Heart right ventricle (tissue), 16 donors: ENCODE data around the gene SH2D3A. TPM values are rescaled to one million over a fixed set of nuclear protein-coding genes. Genes with fewer than 3 reads are reported as not detected.

Experiments used
- ATAC-seq, 8 donors: fragments of 200-7000 bp; cut with Tn5 transposase; one replicate each; pipeline ENCODE4 v1.9.1; 2020; ENCODE audit warnings: mild to moderate bottlenecking in 8 of 8, moderate library complexity in 8 of 8, moderate number of reproducible peaks in 1 of 8
- DNase-seq, 2 donors: peaks; one replicate each; pipeline ENCODE4 v3.0.0-alpha.2; 2020
- H3K27ac ChIP-seq, 10 donors: fragments of 200-600 bp; sonication (generic) in 2 of 10; one replicate each; pipeline versions ENCODE4 v1.5.0 to v1.8.0; 2020 to 2022; ENCODE audit warnings: mild to moderate bottlenecking in 3 of 10
- H3K27me3 ChIP-seq, 7 donors: fragments of 200-600 bp; one replicate each; pipeline ENCODE4 v1.8.0; 2021 to 2022; ENCODE audit warnings: mild to moderate bottlenecking in 2 of 7
- H3K36me3 ChIP-seq, 9 donors: fragments of 200-600 bp; sonication (generic) in 1 of 9; one replicate each; pipeline versions ENCODE4 v1.5.0 to v1.8.0; 2020 to 2022; ENCODE audit warnings: mild to moderate bottlenecking in 2 of 9
- H3K4me1 ChIP-seq, 9 donors: fragments of 200-600 bp; sonication (generic) in 1 of 9; one replicate each; pipeline versions ENCODE4 v1.5.0 to v1.8.0; 2020 to 2022; ENCODE audit warnings: mild to moderate bottlenecking in 4 of 9
- H3K4me3 ChIP-seq, 10 donors: fragments of 200-600 bp; sonication (generic) in 2 of 10; one replicate each; pipeline versions ENCODE4 v1.5.0 to v1.8.0; 2020 to 2022; ENCODE audit warnings: mild to moderate bottlenecking in 7 of 10, moderate library complexity in 2 of 10
- H3K9me3 ChIP-seq, 11 donors: fragments of 200-600 bp in 10 of 11; sonication (generic) in 2 of 11; one replicate each; pipeline versions ENCODE4 v1.5.0 to v1.8.0; 2013 to 2022; ENCODE audit warnings: mild to moderate bottlenecking in 2 of 11, control low read depth in 1 of 11, moderate library complexity in 1 of 11
- CTCF ChIP-seq, 9 donors: fragments of 200-600 bp; sonication (generic) in 2 of 9; IDR thresholded peaks; one replicate each; pipeline versions ENCODE4 v1.5.0 to v1.8.0; 2021 to 2022; ENCODE audit warnings: antibody characterized with exemption in 9 of 9, mild to moderate bottlenecking in 5 of 9, moderate library complexity in 1 of 9
- WGBS, 2 donors: extraction: QIAGEN DNeasy Blood & Tissue Kit; methylation state at CpG; one replicate each; pipeline ENCODE4 v1.1.7; 2013; ENCODE audit warnings: inconsistent platforms in 1 of 2; 5-methylcytosine and 5-hydroxymethylcytosine counted together
- intact Hi-C, 10 donors: fragments of 100-400 bp; cut with DNase I; formaldehyde crosslinking; loops; one replicate each; pipeline versions ENCODE4 v1.11.1 to v1.14.2; 2022
- polyA plus RNA-seq, 2 donors: library from polyadenylated mRNA; stranded (reverse); fragments of 200-250 nt; gene quantifications; one replicate each; pipeline ENCODE4 v1.2.3, GENCODE V29; 2013
- total RNA-seq, 10 donors: library from RNA; stranded (reverse); fragmentation: NEBNext Ultra II Directional in 3 of 10; extraction: Animal tissue kit (Norgen Biotek cat#: 25700) in 3 of 10; gene quantifications; one replicate each; pipeline versions ENCODE4 v1.2.1 to v1.2.4, GENCODE V29; 2021 to 2023
- donor health status: Arrhythmogenic right ventricular cardiomyopathy.
- donor health status: ischemic (EF 13 %, LVEDD 7.1; RV severe dilation, severe dysfunction).
- donor health status: healthy with polysubstance abuse.
- donor health status: DM: no; HTN: yes; CAD: no.
- donor health status: DM: no; HTN: no; CAD: no.
- donor health status: ischemic (EF 25% LVEDD 6.9; RV normal size, moderate dysfunction).
- donor health status: ischemic (EF 25% LVEDD 5.7; RV mildly dilated, moderate dysfunction).
- donor health status: healthy.
- donor health status: DM: yes; HTN: yes; CAD: no.
- donor health status: Ischemic cardiomyopathy.
- donor health status: ischemic (EF 35%, LVEDD 5.7; RV mildly dilated, moderate dysfunction).
- donor health status: nonischemic (EF 11% LVEDD 7.7; RV severe dilation, severe dysfunction).
- donor health status: DM: yes; HTN: yes; CAD: no.
- donor health status: PGD.
- donor health status: ischemic (EF 29% LVEDD 5.4; RV normal size, mild dysfunction).
- donor health status: nonischemic (EF 23%, LVEDD 6.1; RV moderate dilation, normal function).

SH2D3A gene
- total and polyA plus RNA-seq, 12 donors: 0.16 to 0.79 (median 0.36) TPM; not detected in 5

DNA sequence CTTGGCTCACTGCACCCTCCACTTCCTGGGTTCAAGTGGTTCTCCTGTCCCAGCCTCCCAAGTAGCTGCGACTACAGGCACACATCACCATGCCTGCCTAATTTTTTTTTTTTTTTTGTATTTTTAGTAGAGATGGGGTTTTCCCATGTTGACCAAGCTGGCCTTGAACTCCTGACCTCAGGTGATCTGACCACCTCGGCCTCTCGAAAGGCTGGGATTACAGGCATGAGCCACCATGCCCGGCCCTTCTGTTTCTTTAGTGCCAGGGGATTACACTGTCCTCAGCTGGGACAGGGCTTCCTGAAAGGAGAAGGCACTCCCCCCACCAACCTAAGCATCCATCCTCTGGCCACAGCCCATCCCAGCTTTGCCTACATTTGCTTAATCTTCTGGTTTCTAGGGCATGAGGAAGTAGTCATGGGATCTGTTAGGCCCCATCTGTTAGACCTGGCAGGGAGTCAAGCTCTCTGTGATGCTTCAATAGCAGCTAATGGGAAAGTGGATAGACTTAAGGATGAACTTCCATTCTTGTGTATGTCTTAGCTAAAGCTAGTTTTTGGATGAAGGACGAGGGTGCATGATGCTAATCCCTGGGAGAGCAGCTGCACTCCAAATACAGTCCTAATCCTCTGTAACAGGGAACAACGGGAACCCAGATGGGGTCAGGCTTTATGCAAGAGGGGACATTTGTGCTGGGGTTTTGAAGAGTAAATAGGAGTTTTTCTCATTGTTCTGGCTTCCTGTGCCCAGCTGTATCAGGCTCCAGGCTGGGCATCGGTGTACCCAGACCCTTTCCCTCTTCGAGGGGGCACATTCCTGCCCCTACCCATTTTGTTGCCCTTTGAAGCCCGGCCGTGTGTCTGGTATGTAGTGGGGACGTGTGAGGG is 7.8 kb upstream of the SH2D3A start:
- peak overlapping the region in 1 of 10 donors; percentile 12 for H3K4me3 ChIP-seq
- ATAC-seq: peak in 1 of 8 donors; percentile 23
- no peak for DNase-seq
- peaks cover 0 to 14% (median 0%) of the 10 kb centered on the region in 7 donors for H3K27me3 ChIP-seq
- WGBS, 2 donors: 74 to 82% methylated on average over 11 of the region's 11 CpGs
- H3K9me3 ChIP-seq: no peaks in the 10 kb centered on the region
- no peaks in the 10 kb centered on the region for H3K36me3 ChIP-seq
- intact Hi-C loops: loop anchor here in 1 of 10 donors (1.0 kb wide), 1 partner anchor 46 kb away; no protein-coding TSS in a partner anchor
- H3K27ac ChIP-seq: peak overlapping the region in 1 of 10 donors; percentile 47
- TF ChIP-seq CTCF (IDR thresholded peaks at IDR 0.05): no peak
- peaks cover 0 to 23% (median 0%) of the 10 kb centered on the region in 9 donors for H3K4me1 ChIP-seq

- Histone ChIP-seq H3K4me1 (peaks cover 0 to 29% (median 0%) of the 10 kb centered on the region in 9 donors), H3K36me3 (no peaks in the 10 kb centered on the region), H3K9me3 (no peaks in the 10 kb centered on the region), H3K27ac (peak overlapping the region in 5 of 10 donors; percentile 5 to 94 (median 40)), H3K27me3 (peaks cover 0 to 19% (median 8%) of the 10 kb centered on the region in 7 donors), H3K4me3 (peak overlapping the region in 8 of 10 donors; percentile 21 to 78 (median 42))
- peak; percentile 46 to 83 (median 70) for ATAC-seq
- intact Hi-C loops: no loop called here
- WGBS, 2 donors: 41% methylated on average over 8 of the region's 8 CpGs
- TF ChIP-seq CTCF (IDR thresholded peaks at IDR 0.05): no peak
- DNase-seq: peak in 1 of 2 donors; percentile 38
Measured at GRCh38 chr19:6773323-6773931, 6.2 kb upstream of the SH2D3A start.

GRCh38 chr19:6772866-6773322 is 5.7 kb upstream of the SH2D3A start:
- TF ChIP-seq CTCF (IDR thresholded peaks at IDR 0.05): no peak
- Histone ChIP-seq H3K27ac (peak overlapping the region in 7 of 10 donors; percentile 5 to 94 (median 35)), H3K4me1 (peaks cover 0 to 29% (median 0%) of the 10 kb centered on the region in 9 donors), H3K4me3 (peak overlapping the region in 8 of 10 donors; percentile 21 to 78 (median 42)), H3K9me3 (no peaks in the 10 kb centered on the region), H3K27me3 (peaks cover 0 to 25% (median 11%) of the 10 kb centered on the region in 7 donors), H3K36me3 (no peaks in the 10 kb centered on the region)
- intact Hi-C loops: no loop called here
- 69 to 71% methylated on average over 14 of the region's 14 CpGs for WGBS, 2 donors
- DNase-seq (no peak), ATAC-seq (no peak)
